Chondrocyte (in vitro differentiated cells): Measurements from ENCODE around the gene STS. TPM values are rescaled to one million over a fixed set of nuclear protein-coding genes. Genes with fewer than 3 reads are reported as not detected.

ENCODE experiments used
- DNase-seq: peaks from one replicate; pipeline ENCODE4 v3.0.0; 2021; ENCODE audit warnings: mixed read lengths, low spot score
- H3K27ac Mint-ChIP-seq: one replicate; pipeline ENCODE4 v1.8.0; 2021; ENCODE audit warnings: mild to moderate bottlenecking, moderate library complexity, mixed read lengths; ENCODE audit not compliant: unreplicated experiment
- H3K27me3 Mint-ChIP-seq: 2 replicates; pipeline ENCODE4 v1.8.0; 2021; ENCODE audit warnings: low read depth, mixed read lengths
- H3K36me3 Mint-ChIP-seq: 2 replicates; pipeline ENCODE4 v1.8.0; 2021; ENCODE audit warnings: low read depth, mixed read lengths
- H3K4me1 Mint-ChIP-seq: 2 replicates; pipeline ENCODE4 v1.8.0; 2021; ENCODE audit warnings: low read depth, mild to moderate bottlenecking, mixed read lengths
- H3K4me3 Mint-ChIP-seq: one replicate; pipeline ENCODE4 v1.8.0; 2021; ENCODE audit warnings: mild to moderate bottlenecking, moderate library complexity, mixed read lengths; ENCODE audit not compliant: unreplicated experiment
- H3K9me3 Mint-ChIP-seq: 2 replicates; pipeline ENCODE4 v1.8.0; 2021; ENCODE audit warnings: low read depth, mixed read lengths
- CTCF ChIP-seq: fragments of 200-600 bp; sonication (generic); IDR thresholded peaks from 2 replicates; pipeline ENCODE4 v1.5.0; 2021; ENCODE audit warnings: antibody characterized with exemption, mild to moderate bottlenecking, moderate library complexity
- total RNA-seq: library from RNA; stranded (reverse); gene quantifications from 3 replicates; pipeline ENCODE4 v1.2.1, GENCODE V29; 2021

STS gene
- total RNA-seq, 1 donor from 2014 or later = 12.1 TPM

- no peaks in the 10 kb centered on the region for H3K9me3 Mint-ChIP-seq
- H3K27me3 Mint-ChIP-seq = no peaks in the 10 kb centered on the region
- peak overlapping the region; percentile 71 for H3K27ac Mint-ChIP-seq
- no peak for TF ChIP-seq CTCF
- peaks cover 23% of the 10 kb centered on the region for H3K4me1 Mint-ChIP-seq
- H3K4me3 Mint-ChIP-seq = peak overlapping the region; percentile 51
- peaks cover 6% of the 10 kb centered on the region for H3K36me3 Mint-ChIP-seq
- DNase-seq = no peak
Observed at GRCh38 chrX:7109049-7109531, 38.4 kb upstream of the STS start.

GRCh38 chrX:7109838-7110793, 37.4 kb upstream of the STS start:
- DNase-seq = no peak
- peaks cover 2% of the 10 kb centered on the region for H3K36me3 Mint-ChIP-seq
- H3K4me1 Mint-ChIP-seq = peaks cover 23% of the 10 kb centered on the region
- no peak overlapping the region for H3K4me3 Mint-ChIP-seq
- TF ChIP-seq CTCF = no peak
- H3K27ac Mint-ChIP-seq = no peak overlapping the region
- H3K9me3 Mint-ChIP-seq = no peaks in the 10 kb centered on the region
- H3K27me3 Mint-ChIP-seq = no peaks in the 10 kb centered on the region

GRCh38 chrX:7110821-7111276, 36.7 kb upstream of the STS start:
- Mint-ChIP-seq H3K9me3 (no peaks in the 10 kb centered on the region), H3K4me1 (peaks cover 23% of the 10 kb centered on the region), H3K27me3 (no peaks in the 10 kb centered on the region), H3K27ac (no peak overlapping the region), H3K4me3 (no peak overlapping the region), H3K36me3 (no peaks in the 10 kb centered on the region)
- no peak for DNase-seq
- no peak for TF ChIP-seq CTCF

GRCh38 chrX:7111518-7111917, 36.0 kb upstream of the STS start:
- H3K9me3 Mint-ChIP-seq = no peaks in the 10 kb centered on the region
- H3K36me3 Mint-ChIP-seq = no peaks in the 10 kb centered on the region
- H3K4me3 Mint-ChIP-seq = no peak overlapping the region
- DNase-seq = no peak
- TF ChIP-seq CTCF = no peak
- H3K27me3 Mint-ChIP-seq = no peaks in the 10 kb centered on the region
- H3K27ac Mint-ChIP-seq = no peak overlapping the region
- H3K4me1 Mint-ChIP-seq = peaks cover 23% of the 10 kb centered on the region

- H3K27me3 Mint-ChIP-seq = no peaks in the 10 kb centered on the region
- H3K27ac Mint-ChIP-seq = no peak overlapping the region
- DNase-seq = no peak
- H3K36me3 Mint-ChIP-seq = peaks cover 1% of the 10 kb centered on the region
- TF ChIP-seq CTCF = no peak
- H3K4me3 Mint-ChIP-seq = no peak overlapping the region
- H3K4me1 Mint-ChIP-seq = peaks cover 26% of the 10 kb centered on the region
- peaks cover under 1% of the 10 kb centered on the region for H3K9me3 Mint-ChIP-seq
Observed at GRCh38 chrX:7112071-7112470, 35.4 kb upstream of the STS start.
